Stimulated activated CD8-positive, alpha-beta memory T cell treated with anti-CD3 and anti-CD28 coated beads, Interleukin-4, amount 100 ng/mL, for 48 hours (primary cell): Measurements from ENCODE around the gene GAP43.
"Not testable (repeated sequence)": the region's sequence is repeated elsewhere in the genome, so short reads cannot be mapped to it uniquely, and the experiment has no call there.

Source experiments
- DNase-seq: peaks from one replicate; pipeline ENCODE4 v3.0.0-alpha.2; 2020

GAP43 gene

GRCh38 chr3:115702598-115702997 is 79.3 kb downstream of the GAP43 start:
- DNase-seq: no peak

GRCh38 chr3:115704661-115705338 is 81.5 kb downstream of the GAP43 start:
- DNase-seq: no peak

- DNase-seq: no peak
These were observed 83.1 kb downstream of the GAP43 start for GRCh38 chr3:115706311-115706829.

GRCh38 chr3:115708540-115708939 is 85.2 kb downstream of the GAP43 start:
- no peak for DNase-seq

- no peak for DNase-seq
These were observed 85.8 kb downstream of the GAP43 start for GRCh38 chr3:115709093-115709492.

- no peak for DNase-seq
These were observed 86.6 kb downstream of the GAP43 start for GRCh38 chr3:115709931-115710330.

GRCh38 chr3:115710799-115711198 is 87.5 kb downstream of the GAP43 start:
- DNase-seq: no peak

GRCh38 chr3:115712871-115713270 is 89.6 kb downstream of the GAP43 start:
- no peak for DNase-seq

GRCh38 chr3:115713284-115713683 is 90.0 kb downstream of the GAP43 start:
- DNase-seq: no peak

- DNase-seq: no peak
These were observed 92.0 kb downstream of the GAP43 start for GRCh38 chr3:115715241-115715745.

GRCh38 chr3:115720983-115721382 is 97.7 kb downstream of the GAP43 start:
- DNase-seq: no peak

- no peak for DNase-seq
These were observed 102.5 kb downstream of the GAP43 start for GRCh38 chr3:115725800-115726199.

GRCh38 chr3:115727135-115727534 is 103.8 kb downstream of the GAP43 start:
- no peak for DNase-seq

GRCh38 chr3:115728013-115728412 is 104.7 kb downstream of the GAP43 start:
- DNase-seq: no peak

- not testable (repeated sequence) for DNase-seq
These were observed 113.0 kb downstream of the GAP43 start for GRCh38 chr3:115736341-115736740.

GRCh38 chr3:115741650-115742049 is 118.3 kb downstream of the GAP43 start:
- no peak for DNase-seq

GRCh38 chr3:115744516-115744915 is 121.2 kb downstream of the GAP43 start:
- not testable (repeated sequence) for DNase-seq

GRCh38 chr3:115752978-115753377 is 129.7 kb downstream of the GAP43 start:
- DNase-seq: not testable (repeated sequence)

GRCh38 chr3:115758076-115758763 is 134.9 kb downstream of the GAP43 start:
- DNase-seq: no peak

- no peak for DNase-seq
These were observed 137.4 kb downstream of the GAP43 start for GRCh38 chr3:115760716-115761115.

- no peak for DNase-seq
These were observed 138.6 kb downstream of the GAP43 start for GRCh38 chr3:115761927-115762305.

GRCh38 chr3:115766587-115767482 is 143.5 kb downstream of the GAP43 start:
- DNase-seq: no peak

GRCh38 chr3:115768661-115769060 is 145.4 kb downstream of the GAP43 start:
- no peak for DNase-seq
